HepG2 (cell line): ENCODE data around the gene LOC128125822.

Experiments
- ARID4A ChIP-seq: sonication (generic); formaldehyde crosslinking; IDR thresholded peaks from 2 replicates; pipeline ENCODE4 v1.5.0; 2020; ENCODE audit warnings: mild to moderate bottlenecking, missing genetic modification reagents, borderline replicate concordance
- ATF6 ChIP-seq: sonication (generic); formaldehyde crosslinking; conservative IDR thresholded peaks from 2 replicates; pipeline ENCODE4 v1.4.0; 2020; ENCODE audit warnings: missing genetic modification reagents
- BRF2 ChIP-seq: sonication (generic); formaldehyde crosslinking; IDR thresholded peaks from 2 replicates; pipeline ENCODE4 v1.8.1; 2022; ENCODE audit warnings: mild to moderate bottlenecking, missing genetic modification reagents
- HIVEP1 ChIP-seq: sonication (generic); formaldehyde crosslinking; IDR thresholded peaks from 2 replicates; pipeline ENCODE4 v1.4.0; 2020; ENCODE audit warnings: mild to moderate bottlenecking, missing genetic modification reagents
- HNF1A ChIP-seq, 2 experiments: sonication (generic) in 1 of 2; formaldehyde crosslinking in 1 of 2; IDR thresholded peaks; 2 replicates each; pipeline versions ENCODE4 v1.4.0 to v1.6.1; 2016 to 2020; ENCODE audit warnings: borderline replicate concordance in 1 of 2, low read depth in 1 of 2, mild to moderate bottlenecking in 1 of 2, missing genetic modification reagents in 1 of 2
- MEF2D ChIP-seq: sonication (generic); formaldehyde crosslinking; IDR thresholded peaks from 2 replicates; pipeline ENCODE4 v1.5.1; 2020; ENCODE audit warnings: mild to moderate bottlenecking, missing genetic modification reagents
- NFATC3 ChIP-seq: sonication (generic); formaldehyde crosslinking; IDR thresholded peaks from 2 replicates; pipeline ENCODE4 v1.5.1; 2020; ENCODE audit warnings: mild to moderate bottlenecking, missing genetic modification reagents
- POLR2A ChIP-seq, 2 experiments: IDR thresholded peaks; 2 replicates each; pipeline ENCODE4 v1.6.1; 2011; ENCODE audit warnings: low read depth in 2 of 2, low read length in 2 of 2, mild to moderate bottlenecking in 1 of 2, moderate library complexity in 1 of 2; ENCODE audit not compliant: insufficient read depth in 1 of 2
- RBAK ChIP-seq: sonication (generic); formaldehyde crosslinking; IDR thresholded peaks from 2 replicates; pipeline ENCODE4 v1.5.1; 2020; ENCODE audit warnings: mild to moderate bottlenecking, missing genetic modification reagents
- RFX3 ChIP-seq: IDR thresholded peaks from 2 replicates; pipeline ENCODE4 v1.6.1; 2016; ENCODE audit warnings: missing biosample characterization, missing genetic modification reagents
- TEAD3 ChIP-seq: optimal IDR thresholded peaks from 2 replicates; pipeline ENCODE3; 2016; ENCODE audit warnings: borderline replicate concordance
- ZMYM4 ChIP-seq: sonication (generic); formaldehyde crosslinking; IDR thresholded peaks from 2 replicates; pipeline ENCODE4 v1.8.1; 2023; ENCODE audit warnings: mild to moderate bottlenecking, missing genetic modification reagents
- ZNF224 ChIP-seq: sonication (generic); formaldehyde crosslinking; IDR thresholded peaks from 2 replicates; pipeline ENCODE4 v1.5.0; 2020; ENCODE audit warnings: mild to moderate bottlenecking, missing genetic modification reagents
- ZNF788 ChIP-seq: sonication (generic); formaldehyde crosslinking; IDR thresholded peaks from 2 replicates; pipeline ENCODE4 v1.5.0; 2020; ENCODE audit warnings: mild to moderate bottlenecking, missing genetic modification reagents, borderline replicate concordance
- ZNF792 ChIP-seq: IDR thresholded peaks from 2 replicates; pipeline ENCODE4 v1.6.1; 2016
- ZSCAN20 ChIP-seq: sonication (generic); formaldehyde crosslinking; IDR thresholded peaks from 2 replicates; pipeline ENCODE4 v1.4.0; 2020; ENCODE audit warnings: missing genetic modification reagents, mild to moderate bottlenecking, borderline replicate concordance

The LOC128125822 gene

GRCh38 chr6:63546236-63546635, 26.0 kb upstream of the LOC128125822 start (continued):
- no peak for TF ChIP-seq HNF1A (IDR thresholded peaks at IDR 0.05; ENCODE audit: low read depth)
- TF ChIP-seq HNF1A (CRISPR knock-in tag; IDR thresholded peaks at IDR 0.05; ENCODE audit: borderline replicate concordance) = no peak
- TF ChIP-seq ZSCAN20 (CRISPR knock-in tag) = no peak
- TF ChIP-seq ARID4A (CRISPR knock-in tag) = no peak
- 0 out of 4 replicates have a peak, but pooled peaks of 1 of the 2 experiments have one; percentile 28 for TF ChIP-seq POLR2A (IDR thresholded peaks at IDR 0.05; ENCODE audit: insufficient read depth in 1 of 2, low read depth in 2 of 2, low read length in 2 of 2)
- TF ChIP-seq ZMYM4 (CRISPR knock-in tag) = 0 out of 2 replicates have a peak, but pooled peaks have one; percentile 28
- TF ChIP-seq TEAD3 (CRISPR knock-in tag) = no peak
- TF ChIP-seq ATF6 = no peak
- no peak for TF ChIP-seq RFX3 (CRISPR knock-in tag)
- no peak for TF ChIP-seq MEF2D (CRISPR knock-in tag)
- no peak for TF ChIP-seq ZNF788 (CRISPR knock-in tag)
- no peak for TF ChIP-seq BRF2 (CRISPR knock-in tag)
- TF ChIP-seq ZNF224 = no peak
- TF ChIP-seq ZNF792 = no peak
- TF ChIP-seq HIVEP1 (CRISPR knock-in tag) = no peak
- no peak for TF ChIP-seq RBAK (CRISPR knock-in tag)
- no peak for TF ChIP-seq NFATC3 (CRISPR knock-in tag)
